ENCODE data around the gene TMEM179.

GRCh38 chr14:104639885-104640548, 35.4 kb upstream of the TMEM179 start:
- TF ChIP-seq DPF2 (CRISPR knock-in tag; IDR thresholded peaks at IDR 0.05; ENCODE audit: borderline replicate concordance, low read depth) (no peak), NONO (IDR thresholded peaks at IDR 0.05) (no peak), NONO (CRISPR knock-in tag; conservative IDR thresholded peaks at IDR 0.05) (no peak), ZC3H4 (CRISPR knock-in tag; IDR thresholded peaks at IDR 0.05; ENCODE audit: borderline replicate concordance) (no peak), CTCF (CRISPR knock-in tag; IDR thresholded peaks at IDR 0.05) (peak; percentile 97), ZBTB33 (CRISPR knock-in tag; IDR thresholded peaks at IDR 0.05) (no peak), ZBTB39 (CRISPR knock-in tag; IDR thresholded peaks at IDR 0.05) (no peak), EZH2 (conservative IDR thresholded peaks at IDR 0.05; ENCODE audit: low read depth, low read length) (no peak), ZFP91 (CRISPR knock-in tag; IDR thresholded peaks at IDR 0.05; ENCODE audit: borderline replicate concordance) (peak; percentile 27; the same call in 1 of the 2 replicates)

All from HepG2 (cell line).